Upper lobe of left lung (tissue), 6 donors: ENCODE data around the gene FGF1. TPM values are rescaled to one million over a fixed set of nuclear protein-coding genes. Genes with fewer than 3 reads are reported as not detected.
A peak's percentile ranks its signal among the peaks of the same experiment; 100 is the strongest.

Experiments
- ATAC-seq, 2 donors: fragments of 200-7000 bp; cut with Tn5 transposase; one replicate each; pipeline ENCODE4 v1.9.1; 2022; ENCODE audit warnings: mild to moderate bottlenecking in 2 of 2, moderate library complexity in 2 of 2; ENCODE audit not compliant: low FRiP score in 2 of 2
- DNase-seq, 2 donors: peaks; one replicate each; pipeline ENCODE4 v3.0.0-alpha.2; 2019 to 2020
- H3K27ac ChIP-seq, 4 donors: fragments of 200-600 bp; sonication (generic); one replicate each; pipeline ENCODE4 v1.5.1; 2016 to 2019
- H3K27me3 ChIP-seq, 4 donors: fragments of 200-600 bp; sonication (generic); one replicate each; pipeline ENCODE4 v1.5.1; 2017 to 2019
- H3K36me3 ChIP-seq, 4 donors: fragments of 200-600 bp; sonication (generic); one replicate each; pipeline ENCODE4 v1.5.1; 2016 to 2019
- H3K4me1 ChIP-seq, 4 donors: fragments of 200-600 bp; sonication (generic); one replicate each; pipeline ENCODE4 v1.5.1; 2018 to 2019
- H3K4me3 ChIP-seq, 4 donors: fragments of 200-600 bp; sonication (generic); one replicate each; pipeline ENCODE4 v1.5.1; 2017 to 2019; ENCODE audit warnings: mild to moderate bottlenecking in 2 of 4, moderate library complexity in 1 of 4
- H3K9me3 ChIP-seq, 4 donors: fragments of 200-600 bp; sonication (generic); one replicate each; pipeline ENCODE4 v1.5.1; 2018 to 2019
- EP300 ChIP-seq, 4 donors: sonication (generic); formaldehyde crosslinking; IDR thresholded peaks; one replicate each; pipeline ENCODE4 v1.5.1; 2017; ENCODE audit warnings: antibody characterized with exemption in 4 of 4, control low read depth in 2 of 4
- POLR2A ChIP-seq, 4 donors: fragments of 450-650 bp; IDR thresholded peaks; one replicate each; pipeline ENCODE4 v1.5.1; 2016 to 2017; ENCODE audit warnings: antibody characterized with exemption in 4 of 4, mild to moderate bottlenecking in 2 of 4
- POLR2AphosphoS5 ChIP-seq, 2 donors: sonication (generic); formaldehyde crosslinking; IDR thresholded peaks; one replicate each; pipeline ENCODE4 v1.5.1; 2017; ENCODE audit warnings: antibody characterized with exemption in 2 of 2
- WGBS, 2 donors: methylation state at CpG; one replicate each; pipeline ENCODE4 v1.1.5; 2017 to 2018; 5-methylcytosine and 5-hydroxymethylcytosine counted together
- total RNA-seq, 6 donors: library from RNA; depleted of rRNA in 4 of 6; stranded (reverse); fragments of >200 nt in 4 of 6; gene quantifications; one replicate each; pipeline versions ENCODE4 v1.1.0 to v1.2.1, GENCODE V29; 2016 to 2021
- TF ChIP-seq, protein P1 (sequence below), 6 experiments: fragments of 450-650 bp in 4 of 6; fragments of 200-600 bp in 2 of 6; sonication (generic) in 2 of 6; IDR thresholded peaks; one replicate each; pipeline ENCODE4 v1.5.1; 2016 to 2019; ENCODE audit warnings: antibody characterized with exemption in 6 of 6
- donor health status: DM: no; HTN: no; CAD: no; lungs with moderate emphysema.
- donor health status: DM: no; HTN: yes; CAD: no; lungs with severe emphysema.

The FGF1 gene
- total RNA-seq, 6 donors from 2014 or later, result 0.63 to 1.3 (median 0.77) TPM; not detected in 2

DNA sequence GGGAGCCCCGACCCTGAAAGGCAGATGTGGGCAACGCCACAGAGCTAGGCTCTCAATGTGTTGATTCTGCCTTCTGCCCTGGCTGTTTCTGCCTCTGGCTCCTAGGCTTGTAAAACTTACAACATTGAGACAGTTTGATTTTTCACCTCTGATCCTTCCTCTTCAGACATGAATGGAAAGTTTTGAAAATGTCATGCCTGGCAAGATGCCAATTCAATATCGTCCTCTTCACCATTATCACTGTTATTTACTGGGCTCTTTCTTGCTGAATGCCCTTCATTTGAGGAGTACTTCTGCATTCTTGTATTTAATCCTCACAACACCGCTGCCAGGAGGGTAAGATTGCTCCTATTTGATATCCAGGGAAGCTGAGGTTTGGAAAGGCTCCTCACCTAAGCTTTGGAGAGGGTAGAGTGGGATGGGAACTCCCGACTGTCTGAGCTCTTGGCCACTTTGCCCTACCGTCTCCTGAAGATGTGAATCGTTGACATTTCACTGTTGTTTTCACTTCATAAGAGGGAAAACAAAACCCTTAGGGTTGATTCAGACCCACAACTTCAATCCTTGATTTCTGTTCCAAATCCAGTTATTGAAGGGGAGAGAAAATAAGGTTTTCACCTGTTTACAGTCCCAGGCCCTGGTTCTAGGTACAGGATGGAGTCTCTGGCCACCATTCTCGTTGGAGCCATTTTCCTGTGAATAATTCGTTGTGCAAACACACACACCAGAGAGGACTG is 12.7 kb upstream of the FGF1 start:
- 46 to 51% methylated on average over 9 of the region's 9 CpGs for WGBS, 2 donors
- TF ChIP-seq POLR2A (IDR thresholded peaks at IDR 0.05), result peak in 1 of 4 donors; percentile 14
- no peak for TF ChIP-seq EP300 (IDR thresholded peaks at IDR 0.05)
- Histone ChIP-seq H3K36me3 (no peaks in the 10 kb centered on the region), H3K27me3 (no peaks in the 10 kb centered on the region), H3K27ac (peak overlapping the region; percentile 10 to 63 (median 52)), H3K4me1 (peaks cover 18 to 26% (median 22%) of the 10 kb centered on the region in 4 donors), H3K4me3 (no peak overlapping the region), H3K9me3 (no peaks in the 10 kb centered on the region)
- no peak for ATAC-seq
- no peak for DNase-seq

DNA sequence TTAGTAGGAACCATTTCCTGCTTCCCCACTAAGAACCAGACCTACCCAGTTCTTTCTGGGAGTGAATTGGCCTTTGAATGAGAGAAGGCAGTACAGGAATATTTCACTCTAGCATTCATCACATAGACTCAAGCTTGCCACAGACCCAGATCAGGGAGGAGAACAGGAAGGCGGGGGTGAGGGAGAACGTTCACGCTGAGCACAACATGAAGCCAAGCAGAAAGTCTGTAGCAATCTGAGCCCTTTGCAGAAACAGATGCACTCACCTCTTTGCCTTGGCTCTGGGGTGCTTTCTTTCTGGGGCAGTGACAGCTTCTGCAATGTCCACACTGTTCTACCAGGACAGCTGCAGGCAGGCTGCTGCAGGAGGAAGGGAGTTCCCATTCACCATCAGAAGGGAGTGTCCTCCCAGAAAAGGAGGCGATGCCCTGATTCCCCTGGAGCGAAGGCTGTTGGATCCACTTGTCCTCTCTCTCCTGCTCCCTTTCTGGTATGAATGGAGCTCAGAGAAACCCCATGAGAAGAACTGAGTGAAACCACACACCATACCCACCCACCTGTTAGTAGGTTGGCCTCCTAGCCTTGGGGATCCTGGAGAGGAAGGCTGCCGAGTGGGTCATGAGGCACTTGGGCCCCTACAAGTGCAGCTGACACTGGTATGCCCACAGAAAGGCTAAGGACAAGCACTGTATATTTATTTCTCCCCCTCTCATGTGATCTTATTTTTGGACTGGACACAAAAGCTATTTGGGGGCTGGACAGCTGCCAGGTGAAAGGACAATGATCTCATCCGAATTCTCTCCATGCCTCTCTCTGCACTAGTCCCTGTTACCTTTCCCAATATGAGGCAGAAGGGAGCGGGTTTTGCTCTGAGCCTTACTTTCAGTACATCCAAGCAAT is 11.7 kb upstream of the FGF1 start:
- DNase-seq (no peak), ATAC-seq (peak in 1 of 2 donors; percentile 58)
- no peak for TF ChIP-seq POLR2AphosphoS5 (IDR thresholded peaks at IDR 0.05)
- TF ChIP-seq EP300 (IDR thresholded peaks at IDR 0.05), result no peak
- TF ChIP-seq, protein P1, sequence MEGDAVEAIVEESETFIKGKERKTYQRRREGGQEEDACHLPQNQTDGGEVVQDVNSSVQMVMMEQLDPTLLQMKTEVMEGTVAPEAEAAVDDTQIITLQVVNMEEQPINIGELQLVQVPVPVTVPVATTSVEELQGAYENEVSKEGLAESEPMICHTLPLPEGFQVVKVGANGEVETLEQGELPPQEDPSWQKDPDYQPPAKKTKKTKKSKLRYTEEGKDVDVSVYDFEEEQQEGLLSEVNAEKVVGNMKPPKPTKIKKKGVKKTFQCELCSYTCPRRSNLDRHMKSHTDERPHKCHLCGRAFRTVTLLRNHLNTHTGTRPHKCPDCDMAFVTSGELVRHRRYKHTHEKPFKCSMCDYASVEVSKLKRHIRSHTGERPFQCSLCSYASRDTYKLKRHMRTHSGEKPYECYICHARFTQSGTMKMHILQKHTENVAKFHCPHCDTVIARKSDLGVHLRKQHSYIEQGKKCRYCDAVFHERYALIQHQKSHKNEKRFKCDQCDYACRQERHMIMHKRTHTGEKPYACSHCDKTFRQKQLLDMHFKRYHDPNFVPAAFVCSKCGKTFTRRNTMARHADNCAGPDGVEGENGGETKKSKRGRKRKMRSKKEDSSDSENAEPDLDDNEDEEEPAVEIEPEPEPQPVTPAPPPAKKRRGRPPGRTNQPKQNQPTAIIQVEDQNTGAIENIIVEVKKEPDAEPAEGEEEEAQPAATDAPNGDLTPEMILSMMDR (IDR thresholded peaks at IDR 0.05), result no peak
- no peak for TF ChIP-seq POLR2A (IDR thresholded peaks at IDR 0.05)
- no peaks in the 10 kb centered on the region for H3K27me3 ChIP-seq
- 44 to 51% methylated on average over 7 to 8 of the region's 8 CpGs for WGBS, 2 donors
- peak overlapping the region in 3 of 4 donors; percentile 10 to 63 (median 50) for H3K27ac ChIP-seq
- no peaks in the 10 kb centered on the region for H3K36me3 ChIP-seq
- H3K4me1 ChIP-seq, result peaks cover 18 to 26% (median 22%) of the 10 kb centered on the region in 4 donors
- H3K4me3 ChIP-seq, result no peak overlapping the region
- H3K9me3 ChIP-seq, result no peaks in the 10 kb centered on the region

DNA sequence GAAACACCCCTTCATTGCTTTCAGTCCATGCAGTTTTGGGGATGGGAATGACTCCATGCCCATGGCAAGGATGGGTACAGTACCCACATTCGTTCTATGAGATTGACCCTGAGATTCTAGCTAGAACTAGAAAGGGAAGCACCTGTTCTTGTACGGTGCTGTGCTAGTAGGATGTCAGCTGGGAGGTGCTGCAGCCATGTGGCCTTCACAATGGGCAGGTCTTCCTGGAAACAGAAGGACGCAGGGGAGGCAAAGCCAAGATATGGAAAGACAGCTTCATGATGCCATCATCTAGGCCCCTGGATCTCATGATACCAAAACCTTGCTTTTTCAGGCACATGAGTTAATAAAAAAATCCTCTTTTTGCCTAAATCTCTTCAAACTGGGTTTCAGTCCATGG is 10.5 kb upstream of the FGF1 start:
- Histone ChIP-seq H3K27ac (peak overlapping the region in 1 of 4 donors; percentile 15), H3K27me3 (no peaks in the 10 kb centered on the region), H3K9me3 (no peaks in the 10 kb centered on the region), H3K4me1 (peaks cover 18 to 26% (median 22%) of the 10 kb centered on the region in 4 donors), H3K4me3 (no peak overlapping the region), H3K36me3 (no peaks in the 10 kb centered on the region)
- 75 to 92% methylated on average over 3 of the region's 3 CpGs for WGBS, 2 donors
- no peak for DNase-seq
- TF ChIP-seq POLR2AphosphoS5 (IDR thresholded peaks at IDR 0.05) (no peak), EP300 (IDR thresholded peaks at IDR 0.05) (no peak), POLR2A (IDR thresholded peaks at IDR 0.05) (no peak)
- TF ChIP-seq, protein P1 (IDR thresholded peaks at IDR 0.05), result no peak
- ATAC-seq, result no peak

DNA sequence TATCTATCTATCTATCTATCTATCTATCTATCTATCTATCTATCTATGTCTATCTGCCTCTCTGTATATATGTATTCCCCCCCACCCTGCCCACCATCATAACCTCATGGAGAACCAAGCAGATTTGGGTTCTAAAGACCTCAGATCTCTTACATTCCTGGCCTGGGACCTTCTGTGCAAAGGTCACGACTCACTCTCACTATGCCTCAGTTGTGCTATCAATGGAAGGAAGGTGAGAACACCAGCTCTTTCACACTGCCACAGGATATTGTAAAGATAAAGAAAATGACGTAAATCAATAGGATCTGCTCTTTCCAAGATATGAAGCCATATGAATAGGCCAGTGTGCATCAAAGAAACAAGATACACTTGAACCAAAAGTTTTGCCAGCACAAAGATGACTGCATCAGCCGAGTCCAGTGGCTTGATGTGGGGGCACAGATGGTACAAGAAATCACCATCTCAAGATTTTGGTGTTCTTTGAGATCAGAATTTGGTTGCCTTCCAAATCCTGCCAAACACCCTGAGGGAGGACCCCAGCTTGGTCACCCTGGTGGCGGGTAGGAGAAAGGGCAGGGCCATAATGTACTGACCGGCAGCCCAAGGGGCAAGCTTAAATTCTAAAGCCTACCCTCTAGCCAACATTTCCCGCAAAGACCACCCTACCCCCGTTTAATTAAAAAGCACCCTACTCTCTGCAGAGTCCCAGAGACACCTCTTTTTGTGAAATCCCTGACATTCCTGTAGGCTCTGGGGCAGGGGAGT is 8.4 kb upstream of the FGF1 start:
- Histone ChIP-seq H3K4me3 (no peak overlapping the region), H3K27me3 (no peaks in the 10 kb centered on the region), H3K36me3 (no peaks in the 10 kb centered on the region), H3K9me3 (no peaks in the 10 kb centered on the region), H3K27ac (no peak overlapping the region), H3K4me1 (peaks cover 18 to 26% (median 22%) of the 10 kb centered on the region in 4 donors)
- WGBS, 2 donors, result 85 to 94% methylated on average over 7 of the region's 7 CpGs
- DNase-seq, result no peak
- TF ChIP-seq, protein P1 (IDR thresholded peaks at IDR 0.05), result no peak
- TF ChIP-seq POLR2A (IDR thresholded peaks at IDR 0.05) (no peak), POLR2AphosphoS5 (IDR thresholded peaks at IDR 0.05) (no peak), EP300 (IDR thresholded peaks at IDR 0.05) (no peak)
- no peak for ATAC-seq
